GM10248 (cell line): Measurements from ENCODE around the gene HNRNPUL1.

Experiments
- CTCF ChIA-PET: fragments of 300-600 bp; sonication (Branson Sonifier 250); formaldehyde crosslinking; extraction: SDS; loops from one replicate; lab custom pipeline; 2021; ENCODE audit warnings: antibody characterized with exemption; lab: Yijun Ruan, JAX
- POLR2A ChIA-PET: fragments of 350-650 bp; sonication (Branson Sonifier 250); formaldehyde crosslinking; extraction: SDS; loops from one replicate; lab custom pipeline; 2020; ENCODE audit warnings: antibody characterized with exemption; lab: Yijun Ruan, JAX
- DNase-seq: peaks from one replicate; pipeline ENCODE4 v3.0.0; 2012; ENCODE audit errors: extremely low spot score
- TF ChIP-seq, protein P1 (sequence below): IDR thresholded peaks from 2 replicates; pipeline ENCODE4 v1.5.1; 2012; ENCODE audit warnings: mild to moderate bottlenecking, low read depth; ENCODE audit errors: extremely low read depth, missing control alignments, control extremely low read depth

HNRNPUL1 gene

DNA sequence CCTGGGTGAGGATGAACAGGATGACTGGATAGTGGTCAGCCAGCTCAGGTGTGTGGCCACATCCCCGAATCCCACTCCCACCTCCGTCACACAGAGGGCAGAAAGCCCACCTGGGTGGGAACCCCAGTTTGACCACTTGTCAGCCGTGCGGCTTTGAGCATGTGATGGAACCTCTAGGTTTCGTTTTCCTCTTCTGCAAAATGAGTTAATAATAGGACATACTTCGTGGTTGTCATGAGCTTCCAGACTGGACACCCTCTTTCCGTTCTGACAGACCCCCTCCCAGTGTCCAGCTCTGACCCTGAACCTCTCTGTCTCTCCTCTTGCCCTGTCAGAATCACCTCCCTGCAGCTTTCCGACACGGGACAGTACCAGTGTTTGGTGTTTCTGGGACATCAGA lies 43.4 kb upstream of the HNRNPUL1 start:
- TF ChIP-seq, protein P1, sequence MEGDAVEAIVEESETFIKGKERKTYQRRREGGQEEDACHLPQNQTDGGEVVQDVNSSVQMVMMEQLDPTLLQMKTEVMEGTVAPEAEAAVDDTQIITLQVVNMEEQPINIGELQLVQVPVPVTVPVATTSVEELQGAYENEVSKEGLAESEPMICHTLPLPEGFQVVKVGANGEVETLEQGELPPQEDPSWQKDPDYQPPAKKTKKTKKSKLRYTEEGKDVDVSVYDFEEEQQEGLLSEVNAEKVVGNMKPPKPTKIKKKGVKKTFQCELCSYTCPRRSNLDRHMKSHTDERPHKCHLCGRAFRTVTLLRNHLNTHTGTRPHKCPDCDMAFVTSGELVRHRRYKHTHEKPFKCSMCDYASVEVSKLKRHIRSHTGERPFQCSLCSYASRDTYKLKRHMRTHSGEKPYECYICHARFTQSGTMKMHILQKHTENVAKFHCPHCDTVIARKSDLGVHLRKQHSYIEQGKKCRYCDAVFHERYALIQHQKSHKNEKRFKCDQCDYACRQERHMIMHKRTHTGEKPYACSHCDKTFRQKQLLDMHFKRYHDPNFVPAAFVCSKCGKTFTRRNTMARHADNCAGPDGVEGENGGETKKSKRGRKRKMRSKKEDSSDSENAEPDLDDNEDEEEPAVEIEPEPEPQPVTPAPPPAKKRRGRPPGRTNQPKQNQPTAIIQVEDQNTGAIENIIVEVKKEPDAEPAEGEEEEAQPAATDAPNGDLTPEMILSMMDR: no peak
- ChIA-PET CTCF (interaction anchor here (1.9 kb wide), 1 partner anchor 16 kb away, joined by 7 read pairs; no protein-coding TSS in a partner anchor), POLR2A (no interaction called here)
- no peak for DNase-seq

DNA sequence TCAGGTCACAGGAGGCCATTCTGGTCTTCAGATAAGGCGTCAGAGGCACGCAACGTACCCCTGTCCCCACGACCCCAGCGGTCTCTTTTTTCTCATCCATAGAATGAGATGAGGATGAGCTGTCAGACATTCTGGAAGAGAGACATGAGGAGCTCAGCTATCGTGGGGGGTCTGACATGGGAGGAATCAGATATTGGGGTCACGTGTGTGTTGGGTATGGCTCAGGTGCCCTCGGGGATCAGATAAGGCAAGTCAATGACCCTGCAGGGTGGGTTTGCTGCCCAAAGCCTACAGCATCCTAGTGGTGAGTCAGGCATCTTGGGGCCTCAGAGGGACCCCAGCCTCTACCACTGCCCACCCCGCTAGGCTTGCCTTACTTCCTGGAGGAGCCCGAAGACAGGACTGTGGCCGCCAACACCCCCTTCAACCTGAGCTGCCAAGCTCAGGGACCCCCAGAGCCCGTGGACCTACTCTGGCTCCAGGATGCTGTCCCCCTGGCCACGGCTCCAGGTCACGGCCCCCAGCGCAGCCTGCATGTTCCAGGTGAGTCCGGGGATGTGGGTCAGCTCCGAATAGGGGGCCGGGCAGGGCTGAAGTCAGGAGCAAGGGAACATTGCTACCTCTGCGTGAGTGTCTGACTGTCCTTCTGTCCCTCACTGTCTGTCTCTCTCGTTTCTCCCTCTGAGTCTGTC lies 42.5 kb upstream of the HNRNPUL1 start:
- DNase-seq: no peak
- ChIA-PET CTCF (interaction anchor here (1.9 kb wide), 1 partner anchor 17 kb away, joined by 7 read pairs; no protein-coding TSS in a partner anchor), POLR2A (no interaction called here)
- TF ChIP-seq, protein P1: no peak

DNA sequence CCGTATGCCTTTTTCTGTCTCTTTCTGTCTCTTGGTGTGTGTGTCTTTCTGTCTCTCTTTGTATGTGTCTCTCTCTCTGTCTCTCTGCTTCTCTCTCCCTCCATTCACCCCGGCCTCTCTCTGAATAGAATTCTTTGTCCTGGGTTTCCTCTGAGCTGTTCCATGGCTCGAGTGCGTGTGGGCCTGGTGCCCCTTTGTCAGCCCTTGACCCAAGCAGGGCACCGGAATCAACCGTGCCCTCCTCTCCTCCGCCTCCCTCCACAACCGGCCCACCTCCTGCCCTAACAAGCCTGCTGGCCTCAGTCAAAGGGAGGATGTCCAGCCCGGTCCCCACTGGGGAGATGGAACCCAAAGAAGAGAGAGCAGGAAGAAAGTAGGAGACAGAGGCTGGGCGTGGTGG lies 41.9 kb upstream of the HNRNPUL1 start:
- POLR2A ChIA-PET: no interaction called here
- CTCF ChIA-PET: interaction anchor here (1.9 kb wide), 1 partner anchor 18 kb away, joined by 7 read pairs; no protein-coding TSS in a partner anchor
- TF ChIP-seq, protein P1: no peak

DNA sequence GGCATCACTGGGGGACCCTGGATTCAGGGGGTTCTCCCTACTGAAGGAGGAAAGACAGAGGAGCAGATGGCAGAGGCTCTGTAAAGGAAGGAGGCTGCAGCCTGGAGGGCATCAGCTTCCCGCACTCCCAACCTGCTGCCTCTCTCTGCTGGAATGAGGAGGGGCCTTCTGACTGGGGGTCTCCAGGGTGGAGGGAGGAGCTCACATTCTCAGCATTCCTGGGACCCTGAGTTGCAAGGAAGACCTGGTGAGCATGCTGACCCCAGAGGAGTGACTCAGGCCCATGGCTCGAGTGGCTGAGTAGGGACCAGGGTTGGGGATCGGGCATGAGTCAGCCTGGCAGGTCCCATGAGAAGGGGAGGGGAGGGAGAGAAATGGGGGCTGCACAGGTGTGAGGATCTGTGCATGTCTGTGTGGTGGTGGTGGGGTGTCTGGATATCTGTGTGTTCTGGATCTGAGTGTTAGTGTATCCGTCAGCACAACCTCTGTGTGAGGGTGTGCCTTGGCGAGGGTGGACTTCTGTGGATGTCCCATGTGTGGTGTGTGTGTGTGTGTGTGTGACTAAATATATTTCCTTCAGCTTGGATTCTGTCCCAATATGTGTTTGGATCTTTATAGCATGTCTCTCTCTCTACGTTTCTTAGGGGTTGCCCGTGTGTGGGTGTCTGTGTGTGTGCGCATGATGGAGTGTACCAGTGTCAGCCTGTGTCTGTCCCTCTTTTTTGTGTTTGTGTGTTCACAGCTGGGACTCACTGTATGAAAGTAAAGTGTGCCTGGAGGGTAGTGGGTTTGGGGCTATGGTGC lies 40.5 kb upstream of the HNRNPUL1 start:
- CTCF ChIA-PET: interaction anchor here (0.8 to 1.2 kb wide), 2 partner anchors 8 to 20 kb away, joined by 3 read pairs; no protein-coding TSS in a partner anchor
- DNase-seq: no peak
- TF ChIP-seq, protein P1: no peak
- POLR2A ChIA-PET: no interaction called here

More for the DNA sequence above, 41.9 kb upstream of the HNRNPUL1 start:
- no peak for DNase-seq

DNA sequence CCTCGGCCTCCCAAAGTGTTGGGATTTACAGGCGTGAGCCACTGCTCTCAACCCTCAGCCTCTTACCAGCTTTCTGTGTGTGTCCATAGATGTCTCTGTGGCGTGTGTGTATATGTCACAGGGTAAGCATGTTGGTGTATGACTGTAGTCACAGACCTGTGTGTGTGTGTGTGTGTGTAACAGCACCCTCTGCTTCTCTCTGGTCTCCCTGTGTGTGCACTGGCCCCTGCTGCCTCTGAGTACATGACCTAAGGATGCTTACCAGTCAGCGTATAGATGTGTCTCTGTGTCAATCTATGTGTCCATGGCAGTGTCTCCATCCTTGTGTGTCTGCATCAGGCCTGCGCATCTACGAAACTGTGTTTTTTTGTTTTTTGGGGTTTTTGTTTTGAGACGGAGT lies 39.5 kb upstream of the HNRNPUL1 start:
- ChIA-PET CTCF (interaction anchor here (1.2 kb wide), 1 partner anchor 21 kb away, joined by 3 read pairs; no protein-coding TSS in a partner anchor), POLR2A (no interaction called here)
- DNase-seq: no peak
- TF ChIP-seq, protein P1: no peak

DNA sequence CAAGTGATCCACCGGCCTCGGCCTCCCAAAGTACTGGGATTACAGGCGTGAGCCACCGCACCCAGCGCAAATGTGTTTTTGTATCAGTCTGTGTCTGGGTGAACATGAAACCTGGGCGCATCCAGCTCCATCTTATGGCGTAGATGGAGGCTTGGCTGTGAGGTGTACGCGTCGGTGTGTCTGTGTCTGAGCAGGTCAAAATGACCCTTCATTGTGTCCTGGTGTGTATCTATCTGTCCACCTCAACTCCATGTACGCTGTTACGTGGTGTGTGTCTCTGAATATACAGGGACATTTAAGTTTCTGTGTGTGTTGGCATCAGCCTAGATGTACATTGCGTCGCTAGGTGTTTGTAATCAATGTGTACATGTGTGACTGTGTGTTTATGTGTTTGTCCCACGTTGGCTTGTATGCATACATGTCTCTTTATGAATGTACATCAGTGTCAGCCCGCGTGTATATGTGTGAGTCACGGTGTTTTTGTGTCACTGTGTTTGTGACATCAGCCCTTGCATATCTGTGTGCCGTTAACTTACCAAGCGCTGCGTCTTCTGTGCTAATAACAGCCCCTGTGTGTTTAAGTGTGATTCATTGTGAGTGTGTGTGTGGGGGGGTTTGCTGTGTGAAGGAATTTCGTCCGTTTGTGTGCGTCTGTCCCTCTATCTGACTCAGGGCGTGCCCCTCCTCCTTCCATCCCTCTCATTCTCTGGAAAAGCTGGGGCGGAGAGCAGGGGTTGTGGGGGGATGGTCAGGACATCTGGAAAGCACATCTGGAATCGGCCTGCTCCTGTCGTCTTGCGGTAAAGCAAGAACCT lies 38.7 kb upstream of the HNRNPUL1 start:
- DNase-seq: no peak
- POLR2A ChIA-PET: no interaction called here
- CTCF ChIA-PET: no interaction called here
- TF ChIP-seq, protein P1: no peak
